Measurements from ENCODE around the gene GYG2.
A peak's percentile ranks its signal among the peaks of the same experiment; 100 is the strongest.
"Not testable (repeated sequence)": the region's sequence is repeated elsewhere in the genome, so short reads cannot be mapped to it uniquely, and the experiment has no call there.

DNA sequence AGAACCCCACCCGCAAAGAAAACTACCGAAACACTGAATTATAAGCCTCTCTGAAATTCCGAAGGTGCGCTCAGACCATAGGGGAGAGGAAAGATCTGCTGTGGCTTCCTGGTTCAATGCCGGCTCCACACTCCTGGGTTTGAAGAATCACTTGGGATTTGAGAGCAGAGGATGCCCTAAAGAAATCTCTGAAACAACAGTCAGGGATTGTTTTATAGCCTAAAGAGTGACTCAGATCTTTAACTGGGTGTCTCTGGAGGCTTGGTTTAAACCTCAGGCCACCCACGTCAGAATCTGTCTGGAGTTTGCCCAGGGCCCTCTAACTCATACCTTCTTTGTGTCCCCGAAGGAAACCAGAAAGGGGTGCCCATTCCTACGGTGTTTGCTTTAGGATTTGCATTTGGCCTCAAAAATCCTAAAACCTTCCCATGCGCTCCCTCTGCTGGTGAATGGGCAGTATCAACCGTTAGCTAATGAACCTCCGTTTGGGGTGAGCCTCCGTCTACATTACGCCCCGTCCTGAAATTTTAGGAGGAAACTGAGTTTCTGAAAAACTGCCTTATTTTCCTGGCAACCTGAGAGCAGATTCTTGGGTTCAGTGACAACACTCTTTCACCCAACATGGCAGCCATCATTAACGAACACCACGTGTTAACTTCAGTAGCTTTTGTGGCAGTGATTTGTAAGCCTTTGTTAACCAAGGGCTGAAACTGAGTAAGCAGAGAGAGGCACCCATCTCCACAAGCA, 16.4 kb upstream of the GYG2 start:
- TF ChIP-seq EZH2 (IDR thresholded peaks at IDR 0.05; ENCODE audit: low read depth), result not testable (repeated sequence)
- TF ChIP-seq, protein P1, sequence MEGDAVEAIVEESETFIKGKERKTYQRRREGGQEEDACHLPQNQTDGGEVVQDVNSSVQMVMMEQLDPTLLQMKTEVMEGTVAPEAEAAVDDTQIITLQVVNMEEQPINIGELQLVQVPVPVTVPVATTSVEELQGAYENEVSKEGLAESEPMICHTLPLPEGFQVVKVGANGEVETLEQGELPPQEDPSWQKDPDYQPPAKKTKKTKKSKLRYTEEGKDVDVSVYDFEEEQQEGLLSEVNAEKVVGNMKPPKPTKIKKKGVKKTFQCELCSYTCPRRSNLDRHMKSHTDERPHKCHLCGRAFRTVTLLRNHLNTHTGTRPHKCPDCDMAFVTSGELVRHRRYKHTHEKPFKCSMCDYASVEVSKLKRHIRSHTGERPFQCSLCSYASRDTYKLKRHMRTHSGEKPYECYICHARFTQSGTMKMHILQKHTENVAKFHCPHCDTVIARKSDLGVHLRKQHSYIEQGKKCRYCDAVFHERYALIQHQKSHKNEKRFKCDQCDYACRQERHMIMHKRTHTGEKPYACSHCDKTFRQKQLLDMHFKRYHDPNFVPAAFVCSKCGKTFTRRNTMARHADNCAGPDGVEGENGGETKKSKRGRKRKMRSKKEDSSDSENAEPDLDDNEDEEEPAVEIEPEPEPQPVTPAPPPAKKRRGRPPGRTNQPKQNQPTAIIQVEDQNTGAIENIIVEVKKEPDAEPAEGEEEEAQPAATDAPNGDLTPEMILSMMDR (conservative IDR thresholded peaks at IDR 0.05), result peak; percentile 82

Data from PC-9 (cell line).